SK-N-SH (cell line): ENCODE results near the gene MS4A14. TPM values are rescaled to one million over a fixed set of nuclear protein-coding genes. Genes with fewer than 3 reads are reported as not detected.

ENCODE experiments used
- CTCF ChIA-PET: fragments of 300-600, 350-600 bp; formaldehyde crosslinking; extraction: SDS; loops from one replicate; lab custom pipeline; 2021; lab: Yijun Ruan, JAX
- POLR2A ChIA-PET: fragments of 350-600 bp; sonication (Branson Sonifier 250); formaldehyde crosslinking; extraction: SDS; loops from one replicate; lab custom pipeline; 2020; ENCODE audit warnings: antibody characterized with exemption, inconsistent platforms; lab: Yijun Ruan, JAX
- DNase-seq: peaks from one replicate; pipeline ENCODE4 v3.0.0; 2012
- H2AFZ ChIP-seq: fragments of 200-600 bp; sonication (generic); 2 replicates; pipeline ENCODE4 v1.8.1; 2016; ENCODE audit warnings: antibody characterized with exemption, mild to moderate bottlenecking, low read depth
- H3F3A ChIP-seq: fragments of 200-600 bp; sonication (generic); replicated peaks from 2 replicates; pipeline ENCODE3; 2016; ENCODE audit warnings: antibody characterized with exemption, mild to moderate bottlenecking; ENCODE audit not compliant: insufficient read depth
- H3K27ac ChIP-seq, 2 experiments: fragments of 200-500 bp in 1 of 2; fragments of 200-600 bp in 1 of 2; sonication (Bioruptor generic) in 1 of 2; sonication (generic), shearing (Covaris generic) in 1 of 2; 2 replicates each; pipeline versions ENCODE4 v1.5.1 to v1.6.1; 2014 to 2016; ENCODE audit warnings: low read depth in 2 of 2, inconsistent platforms in 1 of 2, low read length in 1 of 2, mild to moderate bottlenecking in 1 of 2, mixed read lengths in 1 of 2
- H3K27me3 ChIP-seq: fragments of 200-600 bp; sonication (generic), shearing (Covaris generic); 2 replicates; pipeline ENCODE4 v1.6.1; 2016; ENCODE audit warnings: mixed run types; ENCODE audit not compliant: insufficient read depth
- H3K36me3 ChIP-seq, 2 experiments: fragments of 200-500 bp in 1 of 2; fragments of 200-600 bp in 1 of 2; sonication (Bioruptor generic) in 1 of 2; sonication (generic) in 1 of 2; replicated peaks in 1 of 2; 2 replicates each; pipeline versions ENCODE3 to v1.5.1; 2014 to 2016; ENCODE audit warnings: low read length in 1 of 2, mild to moderate bottlenecking in 1 of 2; ENCODE audit not compliant: insufficient read depth in 2 of 2, control insufficient read depth in 1 of 2
- H3K4me1 ChIP-seq, 2 experiments: fragments of 200-500 bp in 1 of 2; fragments of 200-600 bp in 1 of 2; sonication (Bioruptor generic) in 1 of 2; sonication (generic), shearing (Covaris generic) in 1 of 2; 2 replicates each; pipeline versions ENCODE4 v1.5.1 to v1.6.1; 2014 to 2016; ENCODE audit warnings: low read depth in 1 of 2, low read length in 1 of 2, mixed run types in 1 of 2; ENCODE audit not compliant: insufficient read depth in 2 of 2, control insufficient read depth in 1 of 2
- H3K4me2 ChIP-seq: fragments of 200-600 bp; sonication (generic), shearing (Covaris generic); 2 replicates; pipeline ENCODE4 v1.6.1; 2017; ENCODE audit warnings: mixed run types
- H3K4me3 ChIP-seq, 2 experiments: fragments of 200-500 bp in 1 of 2; fragments of 200-600 bp in 1 of 2; sonication (Bioruptor generic) in 1 of 2; sonication (generic), shearing (Covaris generic) in 1 of 2; 2 replicates each; pipeline versions ENCODE4 v1.5.1 to v1.8.1; 2014 to 2016; ENCODE audit warnings: low read depth in 2 of 2, inconsistent platforms in 1 of 2, low read length in 1 of 2, mild to moderate bottlenecking in 1 of 2, mixed read lengths in 1 of 2, moderate library complexity in 1 of 2
- H3K79me2 ChIP-seq: fragments of 200-600 bp; sonication (generic); 2 replicates; pipeline ENCODE4 v1.8.1; 2017; ENCODE audit warnings: mild to moderate bottlenecking; ENCODE audit not compliant: insufficient read depth
- H3K9ac ChIP-seq: fragments of 200-600 bp; sonication (generic); 2 replicates; pipeline ENCODE4 v1.6.1; 2017; ENCODE audit warnings: mixed run types
- H3K9me2 ChIP-seq: fragments of 200-600 bp; sonication (generic); 2 replicates; pipeline ENCODE4 v1.6.1; 2017; ENCODE audit warnings: mixed run types
- H3K9me3 ChIP-seq: fragments of 200-600 bp; sonication (generic); 2 replicates; pipeline ENCODE4 v1.6.1; 2017; ENCODE audit warnings: mixed run types, mild to moderate bottlenecking, moderate library complexity
- H4K20me1 ChIP-seq: fragments of 200-600 bp; sonication (generic); 2 replicates; pipeline ENCODE4 v1.6.1; 2017; ENCODE audit warnings: mild to moderate bottlenecking, mixed run types; ENCODE audit not compliant: insufficient read depth
- ELF1 ChIP-seq: IDR thresholded peaks from 2 replicates; pipeline ENCODE4 v1.4.0; 2012
- EP300 ChIP-seq, 2 experiments: IDR thresholded peaks; 2 replicates each; pipeline versions ENCODE4 v1.4.0 to v1.6.1; 2012; ENCODE audit warnings: borderline replicate concordance in 1 of 2, low read depth in 1 of 2, low read length in 1 of 2
- FOSL2 ChIP-seq: IDR thresholded peaks from 2 replicates; pipeline ENCODE4 v1.4.0; 2012; ENCODE audit warnings: low read depth, mild to moderate bottlenecking, moderate library complexity, borderline replicate concordance
- GATA2 ChIP-seq: sonication (generic); formaldehyde crosslinking; IDR thresholded peaks from 2 replicates; pipeline ENCODE4 v1.5.0; 2020; ENCODE audit warnings: mild to moderate bottlenecking, missing genetic modification reagents
- MEF2A ChIP-seq: IDR thresholded peaks from 2 replicates; pipeline ENCODE4 v1.4.0; 2012; ENCODE audit warnings: low read depth, borderline replicate concordance
- MXI1 ChIP-seq: IDR thresholded peaks from 2 replicates; pipeline ENCODE4 v1.6.1; 2012; ENCODE audit warnings: mild to moderate bottlenecking, low read depth, low read length, improper control_type of control experiment
- NFIC ChIP-seq: IDR thresholded peaks from 2 replicates; pipeline ENCODE4 v1.4.0; 2012; ENCODE audit warnings: borderline replicate concordance
- POLR2AphosphoS5 ChIP-seq: IDR thresholded peaks from 2 replicates; pipeline ENCODE4 v1.6.1; 2012; ENCODE audit warnings: low read depth, low read length
- RAD21 ChIP-seq: IDR thresholded peaks from 2 replicates; pipeline ENCODE4 v1.6.1; 2012; ENCODE audit warnings: mild to moderate bottlenecking, low read length
- RCOR1 ChIP-seq: fragments of 150-350 bp; IDR thresholded peaks from 2 replicates; pipeline ENCODE4 v1.6.1; 2017; ENCODE audit warnings: antibody characterized with exemption, low read length
- RXRA ChIP-seq: IDR thresholded peaks from 2 replicates; pipeline ENCODE4 v1.4.0; 2012; ENCODE audit warnings: low read depth, mild to moderate bottlenecking, borderline replicate concordance
- SIN3A ChIP-seq: IDR thresholded peaks from 2 replicates; pipeline ENCODE4 v1.6.1; 2012; ENCODE audit warnings: low read depth, mild to moderate bottlenecking, low read length, moderate library complexity, borderline replicate concordance
- SMC3 ChIP-seq: IDR thresholded peaks from 2 replicates; pipeline ENCODE4 v1.6.1; 2012; ENCODE audit warnings: low read depth, low read length, improper control_type of control experiment
- TAF1 ChIP-seq: IDR thresholded peaks from 2 replicates; pipeline ENCODE4 v1.6.1; 2012; ENCODE audit warnings: low read depth, mild to moderate bottlenecking, low read length, moderate library complexity, borderline replicate concordance
- TCF12 ChIP-seq: IDR thresholded peaks from 2 replicates; pipeline ENCODE4 v1.4.0; 2012
- TEAD4 ChIP-seq: IDR thresholded peaks from 2 replicates; pipeline ENCODE4 v1.4.0; 2012; ENCODE audit warnings: mild to moderate bottlenecking, borderline replicate concordance; ENCODE audit not compliant: insufficient read depth
- YY1 ChIP-seq: IDR thresholded peaks from 2 replicates; pipeline ENCODE4 v1.4.0; 2012; ENCODE audit warnings: low read depth, mild to moderate bottlenecking
- WGBS: methylation state at CpG from one replicate; pipeline ENCODE4 v1.1.6; 2017; ENCODE audit warnings: low lambda C conversion rate; 5-methylcytosine and 5-hydroxymethylcytosine counted together
- polyA plus RNA-seq, 3 experiments: library from polyadenylated mRNA; depleted of rRNA; stranded (reverse); fragments of >200 nt; gene quantifications; 2 replicates each; pipeline ENCODE4 v1.2.3, GENCODE V29; 2012
- TF ChIP-seq, protein P1 (sequence below): fragments of 200-600 bp; sonication (generic); IDR thresholded peaks from 2 replicates; pipeline ENCODE4 v1.6.1; 2017; ENCODE audit warnings: antibody characterized with exemption, mild to moderate bottlenecking, moderate library complexity
- TF ChIP-seq, protein P2 (sequence below): IDR thresholded peaks from 2 replicates; pipeline ENCODE4 v1.4.0; 2012; ENCODE audit warnings: low read depth, borderline replicate concordance
- TF ChIP-seq, protein P3 (sequence below): fragments of 150-350 bp; IDR thresholded peaks from 2 replicates; pipeline ENCODE4 v1.6.1; 2016; ENCODE audit warnings: mild to moderate bottlenecking, low read depth, low read length

MS4A14 gene
- polyA plus RNA-seq, 1 of the 3 experiments (the other 2 are of a cell fraction) = not detected

DNA sequence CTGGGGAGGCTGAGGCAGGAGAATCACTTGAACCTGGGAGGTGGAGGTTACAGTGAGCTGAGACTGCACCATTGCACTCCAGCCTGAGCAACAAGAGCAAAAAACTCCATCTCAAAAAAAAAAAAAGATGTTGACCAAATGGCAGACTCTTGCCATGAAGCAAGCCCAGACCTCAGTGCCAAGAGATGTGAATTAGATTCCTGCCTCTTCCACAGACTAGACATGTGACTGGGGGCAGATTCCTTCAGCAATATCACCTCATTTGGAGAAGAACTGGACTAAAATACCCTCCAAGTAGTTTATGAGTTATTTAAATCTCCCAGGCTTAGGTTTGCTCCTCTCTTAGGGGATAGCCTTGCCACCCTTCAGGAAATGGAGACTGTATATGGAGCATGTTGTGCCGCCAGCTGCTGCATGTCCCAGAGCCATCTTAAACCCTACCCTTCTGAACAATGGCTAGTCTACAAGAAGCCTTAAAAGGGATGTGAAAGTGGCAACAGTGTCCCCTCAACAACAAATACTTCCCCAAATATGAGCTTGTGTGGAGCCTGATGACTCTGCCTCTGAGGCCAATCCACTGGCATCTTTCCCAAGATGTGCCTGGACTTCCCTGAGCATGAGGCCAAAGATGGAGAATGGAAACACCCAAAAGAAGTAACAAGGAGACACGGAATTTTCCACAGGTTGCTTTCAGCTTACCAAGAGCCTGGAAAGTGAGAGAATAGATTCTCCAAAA, 18.7 kb upstream of the MS4A14 start:
- Histone ChIP-seq H3K4me3 (no peak overlapping the region), H3K9ac (no peak overlapping the region), H3K79me2 (no peaks in the 10 kb centered on the region), H4K20me1 (no peaks in the 10 kb centered on the region), H3F3A (no peaks in the 10 kb centered on the region), H3K36me3 (no peaks in the 10 kb centered on the region), H3K27me3 (no peaks in the 10 kb centered on the region; the same call in 1 of the 2 replicates), H3K27ac (no peak overlapping the region), H3K9me3 (no peaks in the 10 kb centered on the region), H3K4me1 (no peaks in the 10 kb centered on the region), H2AFZ (no peak overlapping the region), H3K4me2 (no peak overlapping the region), H3K9me2 (no peaks in the 10 kb centered on the region)
- ChIA-PET POLR2A (no interaction called here), CTCF (no interaction called here)
- 17% methylated on average over 2 of the region's 2 CpGs for WGBS
- DNase-seq = no peak
- TF ChIP-seq YY1 = no peak
- TF ChIP-seq SMC3 = no peak
- no peak for TF ChIP-seq RAD21
- no peak for TF ChIP-seq TEAD4
- no peak for TF ChIP-seq NFIC
- no peak for TF ChIP-seq SIN3A
- TF ChIP-seq GATA2 (CRISPR knock-in tag) = no peak
- TF ChIP-seq MEF2A = no peak
- no peak for TF ChIP-seq MXI1
- no peak for TF ChIP-seq TAF1
- TF ChIP-seq, protein P1, sequence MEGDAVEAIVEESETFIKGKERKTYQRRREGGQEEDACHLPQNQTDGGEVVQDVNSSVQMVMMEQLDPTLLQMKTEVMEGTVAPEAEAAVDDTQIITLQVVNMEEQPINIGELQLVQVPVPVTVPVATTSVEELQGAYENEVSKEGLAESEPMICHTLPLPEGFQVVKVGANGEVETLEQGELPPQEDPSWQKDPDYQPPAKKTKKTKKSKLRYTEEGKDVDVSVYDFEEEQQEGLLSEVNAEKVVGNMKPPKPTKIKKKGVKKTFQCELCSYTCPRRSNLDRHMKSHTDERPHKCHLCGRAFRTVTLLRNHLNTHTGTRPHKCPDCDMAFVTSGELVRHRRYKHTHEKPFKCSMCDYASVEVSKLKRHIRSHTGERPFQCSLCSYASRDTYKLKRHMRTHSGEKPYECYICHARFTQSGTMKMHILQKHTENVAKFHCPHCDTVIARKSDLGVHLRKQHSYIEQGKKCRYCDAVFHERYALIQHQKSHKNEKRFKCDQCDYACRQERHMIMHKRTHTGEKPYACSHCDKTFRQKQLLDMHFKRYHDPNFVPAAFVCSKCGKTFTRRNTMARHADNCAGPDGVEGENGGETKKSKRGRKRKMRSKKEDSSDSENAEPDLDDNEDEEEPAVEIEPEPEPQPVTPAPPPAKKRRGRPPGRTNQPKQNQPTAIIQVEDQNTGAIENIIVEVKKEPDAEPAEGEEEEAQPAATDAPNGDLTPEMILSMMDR = no peak
- no peak for TF ChIP-seq POLR2AphosphoS5
- no peak for TF ChIP-seq RXRA
- no peak for TF ChIP-seq EP300 (IDR thresholded peaks at IDR 0.05; ENCODE audit: borderline replicate concordance in 1 of 2, low read depth in 1 of 2, low read length in 1 of 2)
- no peak for TF ChIP-seq ELF1
- TF ChIP-seq TCF12 = no peak
- no peak for TF ChIP-seq RCOR1

DNA sequence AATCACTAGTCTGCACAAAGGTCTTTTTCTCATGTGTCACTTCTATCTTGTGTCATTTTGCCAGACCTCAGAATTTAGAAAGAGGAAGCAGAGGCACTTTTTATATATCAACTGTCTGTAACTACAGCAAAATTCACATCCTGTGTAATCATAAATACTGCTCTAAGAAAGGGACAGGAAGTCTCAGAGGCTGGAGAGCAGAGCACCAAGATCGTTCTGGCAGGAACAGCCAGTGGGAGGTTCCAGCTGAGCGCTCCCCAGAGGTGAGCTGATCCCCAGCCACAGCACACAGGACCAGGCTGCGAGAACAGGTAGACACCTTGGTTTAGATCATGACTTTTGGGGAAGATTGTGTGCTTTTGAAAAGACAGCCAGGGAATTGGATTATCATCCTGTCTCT, 17.9 kb upstream of the MS4A14 start, which contains the start of gene MS4A7:
MS4A7 (plus strand) TSS at position 179 of the 400 bp plus-strand sequence. CDS start 4,610 bp downstream, outside the sequence.
- no peaks in the 10 kb centered on the region for H3K4me1 ChIP-seq
- no peaks in the 10 kb centered on the region for H3K79me2 ChIP-seq
- no peaks in the 10 kb centered on the region for H3K9me3 ChIP-seq
- no peaks in the 10 kb centered on the region; the same call in 1 of the 2 replicates for H3K27me3 ChIP-seq
- H3K4me3 ChIP-seq = no peak within 1 kb of the TSS
- TF ChIP-seq, protein P2, sequence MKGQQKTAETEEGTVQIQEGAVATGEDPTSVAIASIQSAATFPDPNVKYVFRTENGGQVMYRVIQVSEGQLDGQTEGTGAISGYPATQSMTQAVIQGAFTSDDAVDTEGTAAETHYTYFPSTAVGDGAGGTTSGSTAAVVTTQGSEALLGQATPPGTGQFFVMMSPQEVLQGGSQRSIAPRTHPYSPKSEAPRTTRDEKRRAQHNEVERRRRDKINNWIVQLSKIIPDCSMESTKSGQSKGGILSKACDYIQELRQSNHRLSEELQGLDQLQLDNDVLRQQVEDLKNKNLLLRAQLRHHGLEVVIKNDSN = no peak
- TF ChIP-seq TAF1 (no peak), SIN3A (no peak), ELF1 (no peak), SMC3 (no peak), GATA2 (CRISPR knock-in tag) (no peak), FOSL2 (no peak)
- TF ChIP-seq, protein P3, sequence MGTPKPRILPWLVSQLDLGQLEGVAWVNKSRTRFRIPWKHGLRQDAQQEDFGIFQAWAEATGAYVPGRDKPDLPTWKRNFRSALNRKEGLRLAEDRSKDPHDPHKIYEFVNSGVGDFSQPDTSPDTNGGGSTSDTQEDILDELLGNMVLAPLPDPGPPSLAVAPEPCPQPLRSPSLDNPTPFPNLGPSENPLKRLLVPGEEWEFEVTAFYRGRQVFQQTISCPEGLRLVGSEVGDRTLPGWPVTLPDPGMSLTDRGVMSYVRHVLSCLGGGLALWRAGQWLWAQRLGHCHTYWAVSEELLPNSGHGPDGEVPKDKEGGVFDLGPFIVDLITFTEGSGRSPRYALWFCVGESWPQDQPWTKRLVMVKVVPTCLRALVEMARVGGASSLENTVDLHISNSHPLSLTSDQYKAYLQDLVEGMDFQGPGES = no peak
- CTCF ChIA-PET = no interaction called here
- POLR2A ChIA-PET = no interaction called here
- H3K36me3 ChIP-seq = no peaks in the 10 kb centered on the region
- H3K27ac ChIP-seq = no peak within 1 kb of the TSS
- no peak within 1 kb of the TSS for H3K9ac ChIP-seq
- H2AFZ ChIP-seq = no peak within 1 kb of the TSS
- no peak within 1 kb of the TSS for H3K4me2 ChIP-seq
- WGBS = 0% methylated on average over 3 of the region's 3 CpGs
- no peaks in the 10 kb centered on the region for H4K20me1 ChIP-seq
- no peaks in the 10 kb centered on the region for H3F3A ChIP-seq
- H3K9me2 ChIP-seq = no peaks in the 10 kb centered on the region
- no peak for DNase-seq
